NCI-H460 (cell line): ENCODE results near the gene TRIM41. TPM values are rescaled to one million over a fixed set of nuclear protein-coding genes. Genes with fewer than 3 reads are reported as not detected.
"Not testable (repeated sequence)": the region's sequence is repeated elsewhere in the genome, so short reads cannot be mapped to it uniquely, and the experiment has no call there.

Experiments
- DNase-seq: peaks from one replicate; pipeline ENCODE4 v3.0.0-alpha.2; 2016; ENCODE audit warnings: low read depth; ENCODE audit errors: extremely low read depth
- polyA plus RNA-seq: library from polyadenylated mRNA; depleted of rRNA; stranded (reverse); fragments of >200 nt; gene quantifications from 2 replicates; pipeline ENCODE4 v1.2.3, GENCODE V29; 2014; cell fraction: nucleus; rRNA removed
- total RNA-seq: library from RNA; depleted of rRNA; stranded (reverse); fragments of >200 nt; shearing (Covaris generic); gene quantifications from 2 replicates; pipeline ENCODE4 v1.2.3, GENCODE V29; 2014; rRNA removed

TRIM41 gene
- 25.7 and 32.2 TPM in 2 replicates for total RNA-seq
- 100 and 108 TPM in 2 replicates for polyA plus RNA-seq

GRCh38 chr5:181223058-181223728 is at the start of gene TRIM41:
Gene TRIM41, plus strand, starts transcription at chr5:181223281. Its CDS starts 719 bp downstream, at chr5:181224000.
- DNase-seq: peak; percentile 97

- DNase-seq: peak; percentile 78
Observed at GRCh38 chr5:181173420-181174342, 49.4 kb upstream of the TRIM41 start.

- DNase-seq: no peak
Observed at GRCh38 chr5:181176254-181176952, 46.7 kb upstream of the TRIM41 start.

- DNase-seq: not testable (repeated sequence)
Observed at GRCh38 chr5:181177559-181177958, 45.5 kb upstream of the TRIM41 start.

- DNase-seq: peak; percentile 80
Observed at GRCh38 chr5:181181650-181182565, 41.2 kb upstream of the TRIM41 start.

- DNase-seq: no peak
Observed at GRCh38 chr5:181182651-181183050, 40.4 kb upstream of the TRIM41 start.

- DNase-seq: no peak
Observed at GRCh38 chr5:181184845-181185216, 38.2 kb upstream of the TRIM41 start.

- DNase-seq: no peak
Observed at GRCh38 chr5:181185560-181185959, 37.5 kb upstream of the TRIM41 start.

- DNase-seq: no peak
Observed at GRCh38 chr5:181186022-181186421, 37.1 kb upstream of the TRIM41 start.

- no peak for DNase-seq
Observed at GRCh38 chr5:181186986-181187499, 36.0 kb upstream of the TRIM41 start.

- peak; percentile 89 for DNase-seq
Observed at GRCh38 chr5:181187500-181188213, 35.4 kb upstream of the TRIM41 start.

- DNase-seq: peak; percentile 89
Observed at GRCh38 chr5:181188700-181189362, 34.2 kb upstream of the TRIM41 start.

GRCh38 chr5:181189363-181189961 is 33.6 kb upstream of the TRIM41 start:
- no peak for DNase-seq

- DNase-seq: no peak
Observed at GRCh38 chr5:181189962-181190710, 32.9 kb upstream of the TRIM41 start.

- DNase-seq: no peak
Observed at GRCh38 chr5:181190711-181191525, 32.2 kb upstream of the TRIM41 start.

GRCh38 chr5:181191526-181192336 is 31.4 kb upstream of the TRIM41 start:
- DNase-seq: peak; percentile 96
